ENCODE measurements around the gene RUVBL1. TPM values are rescaled to one million over a fixed set of nuclear protein-coding genes. Genes with fewer than 3 reads are reported as not detected.

Gene RUVBL1
- total RNA-seq, 1 donor: 6.2 TPM

- Histone ChIP-seq H3K4me1 (ENCODE audit: insufficient read depth, low read length) (peaks cover 28% of the 10 kb centered on the region), H3K9me3 (ENCODE audit: low read depth, low read length) (no peaks in the 10 kb centered on the region), H3K4me3 (ENCODE audit: low read length) (no peak overlapping the region), H3K27me3 (ENCODE audit: insufficient read depth, low read length) (no peaks in the 10 kb centered on the region)
Observed at GRCh38 chr3:128071771-128072453, 51.7 kb downstream of the RUVBL1 start.

- H3K4me1 ChIP-seq (ENCODE audit: insufficient read depth, low read length): peaks cover 21% of the 10 kb centered on the region
- H3K9me3 ChIP-seq (ENCODE audit: low read depth, low read length): no peaks in the 10 kb centered on the region
- no peak overlapping the region for H3K4me3 ChIP-seq (ENCODE audit: low read length)
- no peaks in the 10 kb centered on the region for H3K27me3 ChIP-seq (ENCODE audit: insufficient read depth, low read length)
Observed at GRCh38 chr3:128070898-128071591, 52.6 kb downstream of the RUVBL1 start.

GRCh38 chr3:128069271-128069670 lies 54.3 kb downstream of the RUVBL1 start:
- no peaks in the 10 kb centered on the region for H3K27me3 ChIP-seq (ENCODE audit: insufficient read depth, low read length)
- no peaks in the 10 kb centered on the region for H3K9me3 ChIP-seq (ENCODE audit: low read depth, low read length)
- H3K4me3 ChIP-seq (ENCODE audit: low read length): no peak overlapping the region
- peaks cover 8% of the 10 kb centered on the region for H3K4me1 ChIP-seq (ENCODE audit: insufficient read depth, low read length)

GRCh38 chr3:128068156-128068620 lies 55.4 kb downstream of the RUVBL1 start:
- Histone ChIP-seq H3K4me3 (ENCODE audit: low read length) (no peak overlapping the region), H3K4me1 (ENCODE audit: insufficient read depth, low read length) (peaks cover under 1% of the 10 kb centered on the region), H3K9me3 (ENCODE audit: low read depth, low read length) (no peaks in the 10 kb centered on the region), H3K27me3 (ENCODE audit: insufficient read depth, low read length) (no peaks in the 10 kb centered on the region)

GRCh38 chr3:128067489-128067888 lies 56.1 kb downstream of the RUVBL1 start:
- Histone ChIP-seq H3K4me1 (ENCODE audit: insufficient read depth, low read length) (no peaks in the 10 kb centered on the region), H3K4me3 (ENCODE audit: low read length) (no peak overlapping the region), H3K9me3 (ENCODE audit: low read depth, low read length) (no peaks in the 10 kb centered on the region)

GRCh38 chr3:128066676-128067075 lies 56.9 kb downstream of the RUVBL1 start:
- H3K4me1 ChIP-seq (ENCODE audit: insufficient read depth, low read length): no peaks in the 10 kb centered on the region
- no peaks in the 10 kb centered on the region for H3K9me3 ChIP-seq (ENCODE audit: low read depth, low read length)
- H3K27me3 ChIP-seq (ENCODE audit: insufficient read depth, low read length): no peaks in the 10 kb centered on the region
- H3K4me3 ChIP-seq (ENCODE audit: low read length): no peak overlapping the region

More at GRCh38 chr3:128067489-128067888, 56.1 kb downstream of the RUVBL1 start:
- H3K27me3 ChIP-seq (ENCODE audit: insufficient read depth, low read length): no peaks in the 10 kb centered on the region

GRCh38 chr3:128066114-128066513 lies 57.5 kb downstream of the RUVBL1 start:
- no peaks in the 10 kb centered on the region for H3K4me1 ChIP-seq (ENCODE audit: insufficient read depth, low read length)

GRCh38 chr3:128064962-128065361 lies 58.6 kb downstream of the RUVBL1 start:
- H3K27me3 ChIP-seq (ENCODE audit: insufficient read depth, low read length): no peaks in the 10 kb centered on the region
- H3K4me1 ChIP-seq (ENCODE audit: insufficient read depth, low read length): no peaks in the 10 kb centered on the region
- H3K4me3 ChIP-seq (ENCODE audit: low read length): no peak overlapping the region
- H3K9me3 ChIP-seq (ENCODE audit: low read depth, low read length): no peaks in the 10 kb centered on the region

More at GRCh38 chr3:128066114-128066513, 57.5 kb downstream of the RUVBL1 start:
- Histone ChIP-seq H3K9me3 (ENCODE audit: low read depth, low read length) (no peaks in the 10 kb centered on the region), H3K27me3 (ENCODE audit: insufficient read depth, low read length) (no peaks in the 10 kb centered on the region), H3K4me3 (ENCODE audit: low read length) (no peak overlapping the region)

GRCh38 chr3:128063865-128064264 lies 59.7 kb downstream of the RUVBL1 start:
- Histone ChIP-seq H3K4me1 (ENCODE audit: insufficient read depth, low read length) (no peaks in the 10 kb centered on the region), H3K9me3 (ENCODE audit: low read depth, low read length) (no peaks in the 10 kb centered on the region), H3K27me3 (ENCODE audit: insufficient read depth, low read length) (no peaks in the 10 kb centered on the region), H3K4me3 (ENCODE audit: low read length) (no peak overlapping the region)

GRCh38 chr3:128062033-128062745 lies 61.4 kb downstream of the RUVBL1 start:
- no peaks in the 10 kb centered on the region for H3K9me3 ChIP-seq (ENCODE audit: low read depth, low read length)
- H3K4me3 ChIP-seq (ENCODE audit: low read length): no peak overlapping the region
- no peaks in the 10 kb centered on the region for H3K27me3 ChIP-seq (ENCODE audit: insufficient read depth, low read length)
- no peaks in the 10 kb centered on the region for H3K4me1 ChIP-seq (ENCODE audit: insufficient read depth, low read length)

GRCh38 chr3:128060473-128061381 lies 62.9 kb downstream of the RUVBL1 start:
- Histone ChIP-seq H3K27me3 (ENCODE audit: insufficient read depth, low read length) (no peaks in the 10 kb centered on the region), H3K9me3 (ENCODE audit: low read depth, low read length) (no peaks in the 10 kb centered on the region), H3K4me1 (ENCODE audit: insufficient read depth, low read length) (no peaks in the 10 kb centered on the region), H3K4me3 (ENCODE audit: low read length) (no peak overlapping the region)

GRCh38 chr3:128056258-128056657 lies 67.4 kb downstream of the RUVBL1 start:
- H3K4me1 ChIP-seq (ENCODE audit: insufficient read depth, low read length): peaks cover 33% of the 10 kb centered on the region
- H3K4me3 ChIP-seq (ENCODE audit: low read length): no peak overlapping the region
- H3K9me3 ChIP-seq (ENCODE audit: low read depth, low read length): no peaks in the 10 kb centered on the region
- H3K27me3 ChIP-seq (ENCODE audit: insufficient read depth, low read length): no peaks in the 10 kb centered on the region

- no peaks in the 10 kb centered on the region for H3K27me3 ChIP-seq (ENCODE audit: insufficient read depth, low read length)
- H3K9me3 ChIP-seq (ENCODE audit: low read depth, low read length): no peaks in the 10 kb centered on the region
- no peak overlapping the region for H3K4me3 ChIP-seq (ENCODE audit: low read length)
- peaks cover 37% of the 10 kb centered on the region for H3K4me1 ChIP-seq (ENCODE audit: insufficient read depth, low read length)
Observed at GRCh38 chr3:128054367-128054766, 69.2 kb downstream of the RUVBL1 start.

GRCh38 chr3:128053614-128054013 lies 70.0 kb downstream of the RUVBL1 start:
- no peak overlapping the region for H3K4me3 ChIP-seq (ENCODE audit: low read length)
- H3K27me3 ChIP-seq (ENCODE audit: insufficient read depth, low read length): no peaks in the 10 kb centered on the region
- H3K4me1 ChIP-seq (ENCODE audit: insufficient read depth, low read length): peaks cover 37% of the 10 kb centered on the region
- H3K9me3 ChIP-seq (ENCODE audit: low read depth, low read length): no peaks in the 10 kb centered on the region
